Neuronal stem cell (in vitro differentiated cells): ENCODE data around the gene COL5A2.

Experiments
- DNase-seq: peaks from one replicate; pipeline ENCODE4 v3.0.0-alpha.2; 2013; ENCODE audit warnings: low spot score
- H2AFZ ChIP-seq: one replicate; pipeline ENCODE4 v1.6.1; 2013; ENCODE audit warnings: mild to moderate bottlenecking, low read length, inconsistent platforms
- H2AK5ac ChIP-seq: 2 replicates; pipeline ENCODE4 v1.6.1; 2013; ENCODE audit warnings: low read depth, mild to moderate bottlenecking, inconsistent platforms, low read length, moderate library complexity, mixed read lengths
- H2BK120ac ChIP-seq: 2 replicates; pipeline ENCODE4 v1.6.1; 2013; ENCODE audit warnings: low read depth, mild to moderate bottlenecking, inconsistent platforms, low read length, moderate library complexity, mixed read lengths
- H2BK12ac ChIP-seq: one replicate; pipeline ENCODE4 v1.6.1; 2013; ENCODE audit warnings: low read length, inconsistent platforms
- H2BK15ac ChIP-seq: 2 replicates; pipeline ENCODE4 v1.6.1; 2013; ENCODE audit warnings: mild to moderate bottlenecking, low read length, inconsistent platforms, mixed read lengths
- H2BK5ac ChIP-seq: one replicate; pipeline ENCODE4 v1.6.1; 2013; ENCODE audit warnings: inconsistent platforms, mild to moderate bottlenecking, low read length, moderate library complexity
- H3K14ac ChIP-seq: one replicate; pipeline ENCODE4 v1.6.1; 2013; ENCODE audit warnings: low read length, inconsistent platforms
- H3K18ac ChIP-seq: 2 replicates; pipeline ENCODE4 v1.6.1; 2013; ENCODE audit warnings: low read length, inconsistent platforms
- H3K23ac ChIP-seq: 2 replicates; pipeline ENCODE4 v1.6.1; 2013; ENCODE audit warnings: low read depth, mild to moderate bottlenecking, mixed read lengths, low read length, inconsistent platforms; ENCODE audit not compliant: poor library complexity
- H3K27ac ChIP-seq: replicated peaks from 3 replicates; pipeline ENCODE4 v1.5.1; 2013; ENCODE audit warnings: low read length, inconsistent platforms
- H3K27me3 ChIP-seq, 3 experiments: 2 replicates each; pipeline ENCODE4 v1.6.1; 2013; ENCODE audit warnings: low read length in 3 of 3, mild to moderate bottlenecking in 2 of 3, inconsistent platforms in 1 of 3, low read depth in 1 of 3, mixed read lengths in 1 of 3, moderate library complexity in 1 of 3; ENCODE audit not compliant: control insufficient read depth in 3 of 3, insufficient read depth in 3 of 3
- H3K36me3 ChIP-seq, 2 donors: replicated peaks in 1 of 2; 2 replicates each; pipeline ENCODE4 v1.6.1; 2013; ENCODE audit warnings: low read length in 2 of 2; ENCODE audit not compliant: control insufficient read depth in 2 of 2, insufficient read depth in 2 of 2
- H3K4ac ChIP-seq: 2 replicates; pipeline ENCODE4 v1.6.1; 2013; ENCODE audit warnings: inconsistent platforms, mild to moderate bottlenecking, low read length, moderate library complexity
- H3K4me1 ChIP-seq, 2 donors: 1 replicate in 1 of 2; 2 replicates in 1 of 2; pipeline ENCODE4 v1.6.1; 2013; ENCODE audit warnings: low read length in 2 of 2, low read depth in 1 of 2; ENCODE audit not compliant: control insufficient read depth in 2 of 2, insufficient read depth in 1 of 2
- H3K4me2 ChIP-seq: one replicate; pipeline ENCODE4 v1.6.1; 2013; ENCODE audit warnings: mild to moderate bottlenecking, low read length, inconsistent platforms; ENCODE audit not compliant: insufficient read depth, poor library complexity, severe bottlenecking
- H3K4me3 ChIP-seq, 2 donors: 2 replicates each; pipeline ENCODE4 v1.5.1; 2013; ENCODE audit warnings: low read length in 2 of 2, mild to moderate bottlenecking in 2 of 2, inconsistent platforms in 1 of 2, moderate library complexity in 1 of 2
- H3K79me1 ChIP-seq: one replicate; pipeline ENCODE4 v1.6.1; 2013; ENCODE audit warnings: low read depth, mild to moderate bottlenecking, inconsistent platforms, low read length, moderate library complexity
- H3K9ac ChIP-seq: one replicate; pipeline ENCODE4 v1.6.1; 2013; ENCODE audit warnings: mild to moderate bottlenecking, low read depth, low read length, inconsistent platforms; ENCODE audit not compliant: poor library complexity
- H3K9me3 ChIP-seq, 2 donors: replicated peaks in 1 of 2; 2 replicates each; pipeline versions ENCODE3 to v1.6.1; 2013; ENCODE audit warnings: low read length in 2 of 2, mild to moderate bottlenecking in 2 of 2, inconsistent platforms in 1 of 2, low read depth in 1 of 2, mixed read lengths in 1 of 2, moderate library complexity in 1 of 2; ENCODE audit not compliant: control insufficient read depth in 2 of 2, insufficient read depth in 1 of 2
- H4K8ac ChIP-seq: one replicate; pipeline ENCODE4 v1.6.1; 2013; ENCODE audit warnings: low read depth, mild to moderate bottlenecking, inconsistent platforms, low read length, moderate library complexity
- H4K91ac ChIP-seq: one replicate; pipeline ENCODE4 v1.6.1; 2013; ENCODE audit warnings: low read length, low read depth, mild to moderate bottlenecking, inconsistent platforms; ENCODE audit not compliant: poor library complexity
- WGBS, 2 donors: extraction: QIAGEN DNeasy Blood & Tissue Kit; methylation state at CpG; one replicate each; pipeline ENCODE4 v1.1.7; 2013; ENCODE audit warnings: missing lambda C conversion rate in 2 of 2, mixed read lengths in 1 of 2; ENCODE audit not compliant: insufficient read length in 2 of 2, insufficient replicate concordance in 1 of 2; ENCODE audit errors: extremely low coverage in 2 of 2; 5-methylcytosine and 5-hydroxymethylcytosine counted together

The COL5A2 gene

DNA sequence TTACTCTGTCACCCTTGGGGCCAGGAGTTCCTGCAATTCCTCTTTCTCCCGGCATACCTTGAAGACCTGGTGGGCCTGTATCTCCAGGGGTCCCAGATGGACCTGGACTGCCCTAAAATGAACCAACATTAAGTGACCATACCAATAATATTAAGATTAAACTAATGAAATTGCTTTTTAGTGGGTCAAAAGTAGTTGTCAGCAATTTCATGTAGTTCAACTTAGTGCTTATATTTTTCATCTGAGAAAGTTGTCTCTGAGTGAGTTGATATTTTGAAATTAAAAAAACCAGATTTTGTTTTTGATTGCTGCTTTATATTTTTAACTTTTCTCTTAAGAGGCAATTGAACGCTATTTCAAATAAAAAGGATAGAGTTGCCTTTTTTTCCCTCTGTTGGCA is 122.2 kb downstream of the COL5A2 start:
- Histone ChIP-seq H3K4me3 (no peak overlapping the region), H3K27ac (no peak overlapping the region), H3K79me1 (no peaks in the 10 kb centered on the region), H3K18ac (no peak overlapping the region), H2BK12ac (no peak overlapping the region), H3K4me1 (no peaks in the 10 kb centered on the region), H2BK120ac (no peak overlapping the region), H2BK5ac (no peak overlapping the region), H4K91ac (no peak overlapping the region), H4K8ac (no peak overlapping the region), H3K4me2 (no peak overlapping the region), H3K36me3 (peaks cover 0 to 10% of the 10 kb centered on the region in 2 donors), H2BK15ac (no peak overlapping the region), H3K9ac (no peak overlapping the region), H2AFZ (no peak overlapping the region), H3K4ac (no peak overlapping the region), H3K9me3 (no peaks in the 10 kb centered on the region), H3K23ac (no peak overlapping the region), H2AK5ac (no peak overlapping the region), H3K27me3 (no peaks in the 10 kb centered on the region), H3K14ac (no peak overlapping the region)
- no CpG with 5 or more reads among the region's 2 CpGs for WGBS, 2 donors
- no peak for DNase-seq

DNA sequence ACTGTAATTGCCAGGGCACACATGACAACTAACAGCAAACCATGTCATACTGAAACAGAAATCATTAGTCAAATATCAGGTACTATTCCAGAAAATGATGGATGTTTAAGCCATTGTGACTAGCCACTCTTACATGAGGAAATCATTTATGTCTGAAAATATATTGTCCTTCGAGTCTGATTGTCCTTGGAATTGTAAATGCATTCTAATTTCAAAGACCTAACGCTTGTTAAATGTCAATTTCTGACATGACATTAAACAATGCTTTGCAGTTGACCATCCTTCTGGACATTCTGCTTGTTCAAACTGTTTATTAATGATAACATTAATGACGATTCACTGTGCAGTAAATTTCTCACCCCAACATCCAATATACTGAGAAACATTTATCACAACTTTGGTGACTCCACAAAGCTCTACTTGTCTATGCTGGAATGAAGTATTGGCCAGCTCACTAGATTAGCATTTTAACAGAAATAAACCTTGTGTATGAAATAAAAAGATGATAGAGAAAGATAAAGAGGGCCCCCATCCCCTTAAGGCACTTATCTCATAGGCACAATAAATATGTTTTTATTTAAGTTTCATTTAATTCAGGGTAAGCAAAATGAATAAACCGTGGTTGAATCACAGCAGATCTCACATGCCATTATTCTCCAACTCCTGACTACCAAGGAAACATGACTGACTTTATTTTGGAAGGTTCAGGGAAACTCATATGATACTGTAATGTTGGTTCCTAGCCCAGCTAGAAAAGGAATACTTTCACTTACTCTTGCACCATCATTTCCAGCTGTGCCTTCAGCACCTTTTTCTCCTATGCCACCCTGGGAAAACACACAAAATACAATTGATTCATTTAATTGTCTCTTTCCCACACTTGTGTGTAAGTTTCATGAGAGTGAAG is 123.1 kb downstream of the COL5A2 start:
- no peak overlapping the region for H3K9ac ChIP-seq
- H4K8ac ChIP-seq: no peak overlapping the region
- H3K4me1 ChIP-seq: no peaks in the 10 kb centered on the region
- H3K4me2 ChIP-seq: no peak overlapping the region
- no CpG with 5 or more reads among the region's 4 CpGs for WGBS, 2 donors
- no peak for DNase-seq
- H3K9me3 ChIP-seq: no peaks in the 10 kb centered on the region
- H2BK5ac ChIP-seq: no peak overlapping the region
- no peak overlapping the region for H2BK15ac ChIP-seq
- no peak overlapping the region for H2BK12ac ChIP-seq
- H3K79me1 ChIP-seq: no peaks in the 10 kb centered on the region
- H3K27me3 ChIP-seq: no peaks in the 10 kb centered on the region
- no peak overlapping the region for H3K27ac ChIP-seq
- H2AFZ ChIP-seq: no peak overlapping the region
- H2BK120ac ChIP-seq: no peak overlapping the region
- H3K4ac ChIP-seq: no peak overlapping the region
- no peak overlapping the region for H3K4me3 ChIP-seq
- no peak overlapping the region for H3K18ac ChIP-seq
- no peak overlapping the region for H2AK5ac ChIP-seq
- peaks cover 0 to 14% of the 10 kb centered on the region in 2 donors for H3K36me3 ChIP-seq
- H3K14ac ChIP-seq: no peak overlapping the region
- H4K91ac ChIP-seq: no peak overlapping the region
- H3K23ac ChIP-seq: no peak overlapping the region

DNA sequence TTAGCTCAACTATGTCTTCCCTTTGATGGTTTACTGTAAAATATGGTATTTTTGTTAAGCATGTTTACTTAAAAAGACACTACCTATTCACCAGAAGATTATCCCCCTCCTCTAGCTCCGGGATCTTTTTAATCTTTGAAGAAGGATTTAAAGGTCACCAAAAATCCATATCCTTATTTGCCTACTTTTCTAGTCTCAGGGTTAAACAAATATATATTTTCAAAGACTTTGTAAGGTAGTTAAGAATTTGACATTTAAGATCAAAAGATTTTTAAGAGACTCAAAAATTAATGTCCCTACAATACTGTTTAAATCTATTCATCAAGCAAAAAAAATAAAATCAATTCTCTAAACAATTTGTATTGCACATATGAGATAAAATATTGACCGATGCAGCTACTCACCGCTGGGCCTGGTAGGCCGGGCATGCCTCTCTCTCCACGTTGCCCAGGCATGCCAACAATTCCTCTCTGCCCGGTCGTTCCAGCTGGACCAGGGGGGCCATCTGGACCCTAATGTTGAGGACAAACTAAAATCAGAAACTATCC is 129.3 kb downstream of the COL5A2 start:
- H3K36me3 ChIP-seq: peaks cover 0 to 12% of the 10 kb centered on the region in 2 donors
- no CpG with 5 or more reads among the region's 7 CpGs for WGBS, 2 donors
- no peak overlapping the region for H2BK12ac ChIP-seq

DNA sequence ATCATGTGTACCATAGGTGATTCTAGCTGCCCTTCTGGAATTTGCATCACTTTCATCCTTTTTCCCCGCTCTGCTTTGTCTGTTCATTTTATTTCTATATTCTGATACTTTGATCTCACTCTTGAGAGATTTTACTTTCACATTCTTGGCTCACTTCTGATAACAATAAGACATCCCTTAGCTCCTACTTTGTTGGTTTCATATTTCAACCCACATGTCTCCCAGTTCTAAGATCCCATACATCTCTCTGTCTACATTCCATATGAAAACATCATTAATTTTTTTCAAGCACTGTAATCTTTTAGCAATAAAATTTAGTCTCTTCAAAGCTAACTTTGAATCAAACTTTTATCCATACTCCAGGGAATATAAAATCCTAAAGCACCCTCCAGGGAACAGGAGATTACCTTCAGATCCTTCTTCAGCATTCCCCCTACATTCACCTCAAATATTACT is 129.8 kb downstream of the COL5A2 start:
- no peak overlapping the region for H4K8ac ChIP-seq
- H3K9me3 ChIP-seq: no peaks in the 10 kb centered on the region

More for the DNA sequence above, 129.3 kb downstream of the COL5A2 start:
- peaks cover 0 to 1% of the 10 kb centered on the region in 2 donors for H3K4me1 ChIP-seq
- no peak overlapping the region for H3K4ac ChIP-seq
- H3K27me3 ChIP-seq: no peaks in the 10 kb centered on the region
- no peak overlapping the region for H3K4me2 ChIP-seq
- no peak overlapping the region for H2BK15ac ChIP-seq
- H3K4me3 ChIP-seq: no peak overlapping the region
- H4K8ac ChIP-seq: no peak overlapping the region
- H3K27ac ChIP-seq: no peak overlapping the region
- no peaks in the 10 kb centered on the region for H3K9me3 ChIP-seq
- no peak overlapping the region for H3K9ac ChIP-seq
- H2AK5ac ChIP-seq: no peak overlapping the region
- no peak overlapping the region for H2BK120ac ChIP-seq
- no peak overlapping the region for H3K23ac ChIP-seq
- DNase-seq: no peak
- no peak overlapping the region for H2AFZ ChIP-seq
- H2BK5ac ChIP-seq: no peak overlapping the region
- no peaks in the 10 kb centered on the region for H3K79me1 ChIP-seq
- no peak overlapping the region for H3K18ac ChIP-seq
- H4K91ac ChIP-seq: no peak overlapping the region
- no peak overlapping the region for H3K14ac ChIP-seq

More for the DNA sequence above, 129.8 kb downstream of the COL5A2 start:
- Histone ChIP-seq H2BK15ac (no peak overlapping the region), H3K4me2 (no peak overlapping the region), H3K9ac (no peak overlapping the region), H3K4ac (no peak overlapping the region), H4K91ac (no peak overlapping the region), H2BK12ac (no peak overlapping the region), H3K36me3 (peaks cover 0 to 12% of the 10 kb centered on the region in 2 donors), H3K14ac (no peak overlapping the region), H3K79me1 (no peaks in the 10 kb centered on the region), H2BK5ac (no peak overlapping the region), H2AK5ac (no peak overlapping the region), H3K27me3 (no peaks in the 10 kb centered on the region), H3K27ac (no peak overlapping the region), H2AFZ (no peak overlapping the region), H2BK120ac (no peak overlapping the region), H3K4me3 (no peak overlapping the region), H3K23ac (no peak overlapping the region), H3K18ac (no peak overlapping the region), H3K4me1 (peaks cover 0 to 1% of the 10 kb centered on the region in 2 donors)
- WGBS, 2 donors: no CpG with 5 or more reads among the region's 1 CpG
- no peak for DNase-seq
